WERI-Rb-1 (cell line): ENCODE data around the gene UBAC1.
"Not testable (repeated sequence)": the region's sequence is repeated elsewhere in the genome, so short reads cannot be mapped to it uniquely, and the experiment has no call there.

Experiments used
- DNase-seq: peaks from one replicate; pipeline ENCODE4 v3.0.0-alpha.2; 2020
- H3K27ac ChIP-seq: fragments of 250-450 bp; sonication (Bioruptor Pico); 2 replicates; pipeline ENCODE4 v1.5.1; 2020; ENCODE audit warnings: mild to moderate bottlenecking, moderate library complexity
- H3K27me3 ChIP-seq: fragments of 250-450 bp; sonication (Bioruptor Pico); 2 replicates; pipeline ENCODE4 v1.5.1; 2021; ENCODE audit warnings: mild to moderate bottlenecking, low read depth, moderate library complexity; ENCODE audit not compliant: insufficient read depth, severe bottlenecking
- H3K36me3 ChIP-seq: fragments of 250-450 bp; sonication (Bioruptor Pico); 2 replicates; pipeline ENCODE4 v1.5.1; 2020; ENCODE audit warnings: mild to moderate bottlenecking, moderate library complexity
- H3K4me3 ChIP-seq: 2 replicates; pipeline ENCODE4 v1.5.1; 2011; ENCODE audit warnings: low read depth, mild to moderate bottlenecking, control low read depth, low read length
- H3K9me3 ChIP-seq: fragments of 250-450 bp; sonication (Bioruptor Pico); 2 replicates; pipeline ENCODE4 v1.5.1; 2021; ENCODE audit warnings: mild to moderate bottlenecking, moderate library complexity; ENCODE audit not compliant: severe bottlenecking
- TF ChIP-seq, protein P1 (sequence below): IDR thresholded peaks from 2 replicates; pipeline ENCODE4 v1.5.1; 2011; ENCODE audit warnings: low read depth, mild to moderate bottlenecking, control low read depth, inconsistent platforms, low read length

The UBAC1 gene

DNA sequence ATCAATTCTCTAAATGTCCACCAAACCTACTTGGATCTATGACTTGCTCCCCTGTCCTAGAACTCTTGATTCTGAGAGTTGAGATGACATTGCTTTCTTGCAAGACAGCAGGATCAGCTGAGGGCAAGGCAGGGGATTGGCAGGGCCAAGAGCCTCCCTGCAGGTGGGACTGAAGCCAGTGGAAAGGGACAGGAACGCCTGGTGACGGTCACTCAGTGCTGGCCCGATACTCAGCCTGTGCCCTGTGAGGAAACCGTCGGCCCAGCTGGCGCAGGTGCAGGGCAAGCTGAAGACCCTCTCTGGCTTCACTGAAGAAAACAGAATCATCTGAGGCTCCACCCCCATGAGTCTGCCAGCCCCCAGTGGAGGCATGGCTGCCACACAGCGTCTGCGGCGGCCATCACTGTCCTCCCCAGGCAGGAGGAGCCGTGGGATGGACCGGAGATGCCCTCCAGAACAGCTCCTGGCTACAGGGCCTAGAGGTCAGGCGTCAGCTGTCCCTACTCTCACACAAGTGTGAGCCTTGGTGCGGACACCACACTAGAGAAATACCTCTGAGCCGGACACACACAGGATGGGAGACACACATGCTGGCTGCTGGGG is 14.7 kb downstream of the UBAC1 start:
- DNase-seq, result no peak
- TF ChIP-seq, protein P1, sequence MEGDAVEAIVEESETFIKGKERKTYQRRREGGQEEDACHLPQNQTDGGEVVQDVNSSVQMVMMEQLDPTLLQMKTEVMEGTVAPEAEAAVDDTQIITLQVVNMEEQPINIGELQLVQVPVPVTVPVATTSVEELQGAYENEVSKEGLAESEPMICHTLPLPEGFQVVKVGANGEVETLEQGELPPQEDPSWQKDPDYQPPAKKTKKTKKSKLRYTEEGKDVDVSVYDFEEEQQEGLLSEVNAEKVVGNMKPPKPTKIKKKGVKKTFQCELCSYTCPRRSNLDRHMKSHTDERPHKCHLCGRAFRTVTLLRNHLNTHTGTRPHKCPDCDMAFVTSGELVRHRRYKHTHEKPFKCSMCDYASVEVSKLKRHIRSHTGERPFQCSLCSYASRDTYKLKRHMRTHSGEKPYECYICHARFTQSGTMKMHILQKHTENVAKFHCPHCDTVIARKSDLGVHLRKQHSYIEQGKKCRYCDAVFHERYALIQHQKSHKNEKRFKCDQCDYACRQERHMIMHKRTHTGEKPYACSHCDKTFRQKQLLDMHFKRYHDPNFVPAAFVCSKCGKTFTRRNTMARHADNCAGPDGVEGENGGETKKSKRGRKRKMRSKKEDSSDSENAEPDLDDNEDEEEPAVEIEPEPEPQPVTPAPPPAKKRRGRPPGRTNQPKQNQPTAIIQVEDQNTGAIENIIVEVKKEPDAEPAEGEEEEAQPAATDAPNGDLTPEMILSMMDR, result no peak
- H3K36me3 ChIP-seq, result peaks cover 88% of the 10 kb centered on the region

DNA sequence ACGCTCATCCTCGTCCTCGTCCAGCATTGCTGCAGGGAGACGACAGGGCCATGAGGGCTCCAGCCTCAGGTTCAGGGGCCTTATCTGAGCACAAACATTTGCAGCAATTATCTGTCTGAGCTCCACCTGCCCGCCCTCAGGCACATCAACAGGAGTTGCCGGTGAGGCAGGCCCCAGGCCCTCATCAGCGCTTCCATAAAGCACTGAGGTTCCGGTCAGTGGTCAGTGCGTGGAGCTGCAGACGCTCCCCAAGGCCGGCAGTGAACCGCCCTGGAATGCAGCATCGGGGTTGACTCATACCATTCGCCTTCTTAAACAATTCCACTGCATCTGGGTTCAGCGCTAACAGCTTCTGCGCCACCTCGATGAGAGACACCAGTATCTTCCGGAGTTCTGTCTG is 15.2 kb downstream of the UBAC1 start:
- Histone ChIP-seq H3K4me3 (no peak overlapping the region), H3K36me3 (peaks cover 87% of the 10 kb centered on the region), H3K9me3 (no peaks in the 10 kb centered on the region), H3K27ac (no peak overlapping the region), H3K27me3 (no peaks in the 10 kb centered on the region)
- TF ChIP-seq, protein P1, result no peak
- no peak for DNase-seq

More for the DNA sequence above, 14.7 kb downstream of the UBAC1 start:
- no peak overlapping the region for H3K27ac ChIP-seq
- H3K27me3 ChIP-seq, result no peaks in the 10 kb centered on the region
- H3K4me3 ChIP-seq, result no peak overlapping the region
- no peaks in the 10 kb centered on the region for H3K9me3 ChIP-seq

DNA sequence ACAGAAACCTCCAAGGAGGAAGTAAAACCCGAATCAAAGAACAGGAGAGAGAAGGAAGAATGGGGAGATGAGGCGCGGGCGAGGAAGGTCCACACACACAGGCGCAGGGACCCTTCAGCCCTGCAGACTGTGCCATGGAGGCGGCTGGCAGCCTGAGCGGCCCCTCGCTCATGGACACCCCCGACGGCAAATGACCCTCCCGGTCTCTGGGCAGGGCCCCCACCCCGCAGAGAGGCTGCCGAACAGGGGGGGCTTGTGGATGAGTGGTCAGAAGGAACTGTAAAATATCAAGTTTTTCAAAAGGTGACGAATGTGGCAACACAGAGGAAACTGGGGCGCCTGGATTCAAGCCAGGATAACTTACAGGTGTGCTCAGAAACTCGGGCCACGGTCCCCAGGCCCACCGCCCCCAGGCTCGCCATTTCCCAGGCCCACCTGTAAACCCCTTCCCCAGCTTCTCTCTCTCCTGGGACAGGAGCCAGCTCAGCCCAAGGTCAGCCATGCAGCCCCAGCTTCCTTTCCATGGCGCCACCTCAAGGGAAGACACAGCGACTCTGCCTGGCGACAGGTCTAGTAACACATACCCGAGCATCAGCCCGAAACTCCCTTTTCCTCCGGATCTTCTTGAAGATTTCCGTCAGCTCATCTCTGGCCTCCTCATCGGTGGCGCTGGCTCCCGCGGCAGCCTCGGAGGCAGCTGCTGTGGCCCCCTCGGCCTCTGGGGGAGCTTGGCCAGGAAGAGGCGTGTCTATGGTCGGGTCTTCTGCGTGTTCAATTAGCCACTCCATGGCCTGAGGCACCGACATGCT is 16.5 kb downstream of the UBAC1 start:
- no peak for DNase-seq
- peaks cover 81% of the 10 kb centered on the region for H3K36me3 ChIP-seq

DNA sequence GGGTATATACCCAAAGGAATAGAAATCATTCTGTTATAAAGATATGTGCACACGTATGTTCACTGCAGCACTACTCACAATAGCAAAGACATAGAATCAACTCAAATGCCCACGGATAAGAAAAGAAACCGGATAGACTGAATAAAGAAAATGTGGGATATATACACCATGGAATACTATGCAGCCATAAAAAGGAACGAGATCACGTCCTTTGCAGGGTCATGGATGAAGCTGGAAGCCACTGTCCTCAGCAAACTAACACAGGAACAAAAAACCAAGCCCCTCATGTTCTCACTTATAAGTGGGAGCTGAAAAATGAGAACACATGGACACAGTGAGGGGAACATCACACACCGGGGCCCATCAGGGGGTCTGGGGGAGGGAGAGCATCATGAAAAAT is 17.6 kb downstream of the UBAC1 start:
- H3K27ac ChIP-seq, H3K9me3 ChIP-seq, H3K27me3 ChIP-seq, H3K4me3 ChIP-seq, DNase-seq: not testable (repeated sequence)
- peaks cover 76% of the 10 kb centered on the region for H3K36me3 ChIP-seq

More for the DNA sequence above, 16.5 kb downstream of the UBAC1 start:
- H3K27ac ChIP-seq, result no peak overlapping the region
- no peaks in the 10 kb centered on the region for H3K27me3 ChIP-seq
- no peaks in the 10 kb centered on the region for H3K9me3 ChIP-seq
- TF ChIP-seq, protein P1, result no peak
- no peak overlapping the region for H3K4me3 ChIP-seq

DNA sequence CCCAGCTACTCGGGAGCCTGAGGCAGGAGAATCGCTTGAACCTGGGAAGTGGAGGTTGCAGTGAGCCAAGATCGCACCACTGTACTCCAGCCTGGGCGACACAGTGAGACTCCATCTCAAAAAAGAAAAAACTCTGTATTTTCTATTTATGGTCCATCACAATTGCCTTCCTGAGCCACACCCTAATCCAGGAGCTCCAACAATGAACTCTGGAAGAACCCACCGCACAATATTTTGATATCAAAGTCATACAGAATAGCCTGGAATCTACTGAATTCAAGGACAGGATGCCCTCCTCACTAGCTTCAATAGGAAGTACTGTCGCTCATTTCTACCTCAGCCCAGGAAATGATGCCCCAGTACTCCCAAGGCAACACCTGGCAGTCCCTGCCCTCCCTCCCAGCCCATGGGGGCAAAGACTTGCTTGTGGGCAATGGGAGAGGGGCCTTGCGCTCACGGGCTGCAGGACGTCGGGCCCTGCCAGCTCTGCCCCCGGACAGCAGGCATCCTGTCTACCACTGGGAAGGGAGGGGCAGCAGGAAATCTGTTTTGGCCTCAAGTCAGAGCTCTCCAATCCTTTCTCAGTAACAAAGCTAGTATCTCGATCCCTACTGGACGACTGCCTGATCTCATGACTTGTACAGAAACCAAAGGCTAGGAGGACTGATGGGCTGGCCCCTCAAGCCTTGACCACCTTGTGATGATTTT is 19.7 kb downstream of the UBAC1 start:
- Histone ChIP-seq H3K27me3 (no peaks in the 10 kb centered on the region), H3K9me3 (peaks cover 2% of the 10 kb centered on the region), H3K36me3 (peaks cover 77% of the 10 kb centered on the region), H3K27ac (no peak overlapping the region), H3K4me3 (no peak overlapping the region)
- TF ChIP-seq, protein P1, result no peak
- no peak for DNase-seq
